HG03378 (cell line): Measurements from ENCODE around the gene KCNIP4.

ENCODE experiments used
- ATAC-seq: cut with Tn5 transposase; IDR thresholded peaks from one replicate; pipeline ENCODE4 v1.9.1; 2021; ENCODE audit warnings: mild to moderate bottlenecking, moderate library complexity; ENCODE audit not compliant: unreplicated experiment

Gene KCNIP4

DNA sequence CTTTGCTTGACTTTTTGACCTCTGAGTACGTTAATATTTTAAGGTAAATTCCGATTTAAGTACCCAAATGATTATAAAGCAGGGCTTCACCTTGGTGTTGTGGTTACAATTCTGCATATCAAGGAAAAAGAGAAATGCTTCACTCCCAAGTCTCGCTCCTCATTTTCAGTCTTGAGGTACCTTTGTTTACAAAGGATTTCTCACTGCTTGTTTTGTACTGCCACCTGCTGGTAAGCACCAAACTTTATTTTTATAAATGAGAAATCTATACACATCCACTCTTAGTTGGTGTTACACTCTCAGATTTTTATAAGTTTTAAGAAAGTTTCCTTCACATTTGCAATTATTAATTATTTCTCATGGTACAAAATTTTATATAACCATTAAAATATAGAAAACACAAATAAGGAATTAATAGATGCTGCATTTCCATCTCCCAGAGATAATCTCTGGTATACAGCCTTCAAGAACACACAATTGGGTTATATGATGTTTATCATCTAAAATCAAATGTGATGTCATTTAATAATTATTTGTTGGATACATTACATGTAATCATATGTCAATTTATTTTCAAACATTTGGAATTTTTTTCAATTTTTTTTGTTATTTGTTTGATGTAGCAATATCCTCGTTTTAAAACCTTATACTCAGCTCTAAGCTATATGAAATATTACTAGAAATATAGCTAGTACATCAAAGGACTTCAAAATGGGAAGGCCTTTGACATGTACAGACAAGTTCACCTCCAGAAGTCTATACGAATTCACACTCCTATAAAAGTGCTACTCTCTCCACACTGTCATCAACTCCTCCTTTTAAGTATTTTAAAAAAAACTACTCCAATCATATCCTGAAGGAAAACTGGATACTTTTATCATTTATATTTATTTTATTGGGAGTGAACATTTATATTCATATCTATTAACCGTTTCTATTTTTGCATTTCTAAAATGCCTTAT lies 179.9 kb downstream of the KCNIP4 start:
- peak; percentile 66 for ATAC-seq

DNA sequence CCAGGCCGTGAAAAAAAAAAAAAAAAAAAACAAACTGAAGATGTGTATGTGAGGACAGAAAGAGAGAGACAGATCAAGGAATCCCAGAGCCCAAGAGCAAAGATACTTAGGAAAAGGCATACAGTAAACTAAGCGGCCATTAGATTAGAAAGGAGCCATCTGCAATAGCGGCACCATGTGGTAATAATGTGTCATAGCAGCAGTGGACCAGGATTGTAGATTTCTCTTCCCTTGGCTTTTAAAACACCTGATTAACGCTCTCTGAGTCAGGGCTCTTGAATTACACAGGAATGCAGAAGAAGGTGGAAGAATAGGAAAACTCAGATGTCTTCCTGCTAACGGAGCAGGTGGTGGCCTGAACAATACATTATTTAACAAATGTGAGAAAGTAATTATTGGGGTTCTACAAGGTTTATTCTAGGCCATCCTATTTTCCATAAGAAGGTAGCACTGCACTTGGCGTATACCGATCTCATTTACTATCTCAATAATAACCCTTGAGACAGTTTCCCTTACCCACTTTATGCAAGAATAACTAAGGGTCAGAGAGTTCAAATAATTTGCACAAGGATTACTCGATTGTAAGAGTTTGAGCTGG lies 182.7 kb downstream of the KCNIP4 start:
- peak; percentile 76 for ATAC-seq

DNA sequence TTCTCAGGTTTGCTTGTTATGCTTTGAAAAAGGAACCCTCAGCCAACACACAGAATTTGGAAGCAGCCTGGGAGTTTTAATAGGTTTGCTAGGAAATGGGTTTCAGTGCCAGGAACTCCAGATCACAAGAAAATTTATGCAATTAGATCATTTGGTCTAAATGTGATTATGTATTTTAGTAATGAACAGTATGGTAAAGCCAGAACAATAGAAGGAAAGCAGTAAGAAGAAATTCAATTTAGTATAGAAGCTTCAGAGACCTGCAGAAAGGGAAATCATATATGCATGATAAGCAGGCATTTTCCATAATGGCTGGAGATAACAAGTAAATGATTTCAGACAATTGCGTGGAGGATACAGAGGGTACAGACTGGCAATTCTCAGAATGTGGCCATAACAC lies 184.7 kb downstream of the KCNIP4 start:
- ATAC-seq, result no peak

DNA sequence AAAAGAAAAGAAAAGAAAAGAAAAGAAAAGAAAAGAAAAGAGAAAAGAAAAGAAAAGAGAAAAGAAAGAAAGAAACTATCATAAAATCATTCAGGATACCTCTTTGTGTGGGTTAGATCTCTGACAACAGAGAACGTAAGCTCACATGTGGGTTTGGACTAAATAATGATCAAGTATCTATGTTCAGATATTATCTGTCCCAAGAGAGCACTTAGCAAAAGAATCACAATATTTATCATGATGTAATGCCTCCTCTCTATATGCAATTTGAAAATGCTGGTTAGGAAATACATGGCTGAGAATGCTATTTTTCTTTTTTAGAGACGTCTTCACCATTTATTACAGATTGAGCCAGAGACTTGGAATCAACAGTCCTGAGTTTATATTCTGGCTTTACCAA lies 191.3 kb downstream of the KCNIP4 start:
- ATAC-seq, result no peak

DNA sequence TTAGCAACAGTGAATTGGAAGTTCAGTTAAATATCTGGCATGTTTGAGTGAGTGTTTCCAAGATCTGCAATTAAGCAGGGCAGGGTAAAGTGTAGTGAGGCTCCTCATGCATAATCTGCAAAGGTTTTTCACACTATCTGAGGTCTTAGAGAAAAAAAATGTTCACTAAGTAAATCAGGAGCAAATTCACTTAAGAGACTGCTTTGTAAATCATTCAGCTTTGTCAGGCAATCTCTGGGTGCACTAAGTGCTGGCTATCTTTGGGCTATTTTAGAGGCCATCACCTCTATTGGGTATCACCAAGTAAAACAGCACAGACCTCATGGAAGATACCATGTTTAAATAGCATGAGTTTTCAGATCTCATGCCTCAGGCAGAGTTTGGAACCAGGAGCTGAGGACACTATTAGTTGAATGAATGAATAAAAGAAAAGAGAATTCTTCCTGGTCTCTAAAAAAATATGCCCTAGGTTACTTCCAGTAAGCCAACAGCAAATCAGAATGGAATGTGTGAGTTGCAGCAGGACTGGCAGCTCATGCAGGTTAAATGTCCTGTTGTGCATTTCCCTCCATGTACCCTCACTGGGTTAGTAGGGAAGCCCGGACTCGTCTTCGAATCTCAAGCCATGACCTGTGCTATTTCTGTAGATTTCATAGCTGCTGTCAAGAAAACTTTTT lies 195.3 kb downstream of the KCNIP4 start:
- no peak for ATAC-seq

DNA sequence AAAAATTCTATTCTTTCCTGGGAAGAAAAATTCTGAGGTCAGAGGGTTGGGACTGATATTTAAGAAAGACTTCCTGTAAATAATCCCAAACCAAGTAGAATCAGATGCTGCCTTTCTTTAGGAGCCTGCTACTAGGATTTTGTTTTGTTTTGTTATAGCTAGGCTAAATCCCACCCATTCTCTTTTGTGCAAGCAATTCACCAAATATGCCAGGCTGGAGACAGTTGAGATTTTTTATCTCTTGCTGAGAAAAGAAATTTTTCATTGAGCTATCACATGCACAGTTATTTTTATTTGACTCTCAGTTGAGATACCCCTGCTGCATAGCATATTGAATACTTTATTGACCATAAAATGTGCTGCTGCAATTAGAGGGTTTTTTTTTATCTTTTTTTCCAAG lies 196.0 kb downstream of the KCNIP4 start:
- no peak for ATAC-seq

DNA sequence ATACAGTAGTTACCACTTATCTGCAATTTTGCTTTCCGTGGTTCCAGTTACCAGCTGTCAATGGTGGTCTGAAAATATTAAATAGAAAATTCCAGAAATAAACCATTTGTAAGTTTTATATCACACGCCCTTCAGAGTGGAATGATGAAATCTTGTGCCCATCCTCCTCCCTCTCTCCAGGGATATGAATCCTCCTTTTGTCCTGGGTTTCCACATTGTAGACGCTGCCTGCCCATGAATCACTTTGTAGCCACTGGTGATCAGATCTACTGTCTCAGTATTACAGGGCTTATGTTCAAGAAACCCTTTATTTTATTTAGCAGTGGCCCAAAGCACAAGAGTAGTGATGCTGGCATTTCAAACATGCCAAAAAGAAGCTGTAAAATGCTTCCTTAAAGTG lies 198.6 kb downstream of the KCNIP4 start:
- no peak for ATAC-seq

DNA sequence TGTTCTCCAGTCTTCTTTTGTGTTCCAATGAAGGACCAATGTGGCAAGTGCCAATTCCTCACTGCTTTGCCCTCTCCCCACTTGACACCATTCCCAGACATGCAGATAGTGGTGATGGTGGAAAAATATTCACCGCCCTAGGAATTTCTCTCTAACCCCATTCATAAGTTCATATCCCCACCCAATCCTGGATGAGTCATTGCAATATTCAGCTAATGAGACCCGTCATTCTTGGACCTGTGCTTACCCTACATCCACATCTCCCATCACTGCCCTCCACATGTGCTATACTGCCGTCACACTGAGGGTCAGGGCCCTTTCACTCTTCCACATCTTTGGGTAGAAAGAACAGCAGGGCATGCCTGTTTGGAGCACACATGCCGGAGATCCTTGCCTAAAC lies 199.2 kb downstream of the KCNIP4 start:
- ATAC-seq, result no peak

DNA sequence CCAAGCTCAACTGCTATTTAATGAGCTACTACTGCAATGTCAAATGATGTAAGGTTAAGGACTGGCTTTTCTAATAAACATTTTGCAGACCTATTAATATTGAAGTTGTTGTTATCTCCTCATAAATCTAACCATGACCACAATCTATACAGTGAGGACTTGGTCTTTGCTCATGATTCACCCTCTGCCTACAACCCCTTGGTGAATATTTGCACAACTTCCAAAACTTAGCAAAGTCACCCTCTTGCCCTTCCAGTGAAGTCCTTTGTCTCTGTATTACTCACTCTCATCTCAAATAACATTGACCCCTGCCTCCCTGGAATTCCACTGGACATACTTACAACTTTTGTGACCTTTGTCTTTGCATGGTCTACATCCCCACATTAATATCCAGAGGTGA lies 204.5 kb downstream of the KCNIP4 start:
- no peak for ATAC-seq

DNA sequence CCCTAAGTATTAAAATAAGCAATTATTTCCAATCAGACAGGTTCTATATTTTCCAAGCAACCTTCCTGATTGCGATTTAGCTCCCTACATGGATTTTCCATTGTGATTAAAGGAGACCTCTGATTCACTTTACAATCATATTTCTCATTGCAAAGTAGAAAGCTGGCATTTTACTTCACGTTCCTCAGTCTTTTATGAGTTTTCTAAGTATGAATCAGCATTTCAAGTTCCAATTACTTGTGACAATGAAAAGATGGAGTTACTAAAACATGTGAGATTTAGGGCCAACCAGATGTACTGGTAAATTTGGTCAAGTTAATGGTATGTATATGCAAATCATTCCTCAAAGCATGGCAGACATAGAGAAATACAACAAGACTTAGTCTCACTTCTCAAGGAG lies 206.2 kb downstream of the KCNIP4 start:
- ATAC-seq, result no peak

DNA sequence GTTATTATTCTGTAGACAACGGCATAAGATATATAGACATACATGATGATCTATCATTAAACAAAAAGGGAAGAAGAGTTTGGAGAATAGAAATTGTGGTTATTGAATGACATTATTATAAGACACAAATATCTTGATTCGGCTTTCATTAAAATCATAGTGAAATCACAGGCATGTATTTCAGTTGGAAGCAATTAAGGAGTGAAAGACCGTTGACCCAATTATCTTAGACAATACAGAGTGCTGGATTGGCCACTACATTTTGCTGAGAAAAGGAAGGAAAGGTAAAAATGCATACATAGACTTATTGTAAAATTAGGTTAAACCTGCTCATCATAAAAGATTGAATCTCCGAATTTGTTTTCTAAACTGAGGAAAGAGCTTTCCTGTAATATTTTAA lies 209.8 kb downstream of the KCNIP4 start:
- no peak for ATAC-seq

DNA sequence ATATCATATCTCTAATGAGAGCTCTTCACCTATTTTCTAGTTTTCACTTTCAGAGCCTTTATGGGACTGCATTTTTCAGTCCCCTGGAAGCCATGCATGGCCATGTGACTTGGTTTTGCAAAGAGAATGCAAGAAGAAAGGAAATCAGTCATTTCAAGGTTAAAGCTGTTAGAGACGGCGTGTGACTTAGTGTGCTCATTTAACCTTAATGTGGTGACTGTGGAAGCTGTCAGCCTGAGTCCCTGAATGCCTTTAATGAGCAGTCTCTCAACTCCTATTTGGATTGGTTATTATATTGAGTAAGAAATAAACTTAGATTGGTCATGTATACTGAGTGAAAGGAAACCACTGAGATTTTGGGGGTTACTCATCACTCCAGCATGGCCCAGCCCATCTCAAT lies 212.7 kb downstream of the KCNIP4 start:
- no peak for ATAC-seq

DNA sequence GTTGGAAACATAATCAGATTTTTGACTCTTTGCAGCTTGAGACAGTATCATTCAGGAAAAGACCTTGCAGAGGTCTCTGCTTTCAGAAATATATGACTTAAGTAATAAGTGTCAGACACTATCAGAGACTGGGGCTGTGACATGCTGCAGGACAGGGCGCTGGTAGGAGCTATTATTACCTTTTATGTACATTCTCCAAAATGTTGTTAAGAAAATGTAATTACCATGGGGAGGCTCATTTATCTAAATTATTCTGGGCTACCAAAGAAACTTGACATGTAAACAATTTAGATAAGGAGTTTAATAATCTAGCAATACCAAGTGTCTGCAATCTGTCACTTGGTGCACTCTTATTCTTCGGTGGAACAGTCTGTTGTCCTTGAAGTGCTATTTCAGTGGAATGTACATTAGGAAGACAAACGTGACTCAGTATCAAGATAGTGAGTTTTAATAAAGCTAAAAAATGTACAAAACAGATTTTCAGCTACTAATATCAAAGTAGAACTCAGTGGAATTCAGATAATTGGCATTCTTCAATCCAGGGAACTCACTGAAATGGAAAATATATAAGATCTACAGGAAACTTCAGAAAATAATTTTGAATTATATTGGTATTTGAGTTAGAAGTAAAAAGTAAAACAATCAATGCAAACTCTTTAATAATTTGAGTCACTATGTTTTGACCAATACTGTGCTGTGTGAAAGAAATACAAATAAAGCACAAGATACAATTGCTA lies 214.5 kb downstream of the KCNIP4 start:
- no peak for ATAC-seq

DNA sequence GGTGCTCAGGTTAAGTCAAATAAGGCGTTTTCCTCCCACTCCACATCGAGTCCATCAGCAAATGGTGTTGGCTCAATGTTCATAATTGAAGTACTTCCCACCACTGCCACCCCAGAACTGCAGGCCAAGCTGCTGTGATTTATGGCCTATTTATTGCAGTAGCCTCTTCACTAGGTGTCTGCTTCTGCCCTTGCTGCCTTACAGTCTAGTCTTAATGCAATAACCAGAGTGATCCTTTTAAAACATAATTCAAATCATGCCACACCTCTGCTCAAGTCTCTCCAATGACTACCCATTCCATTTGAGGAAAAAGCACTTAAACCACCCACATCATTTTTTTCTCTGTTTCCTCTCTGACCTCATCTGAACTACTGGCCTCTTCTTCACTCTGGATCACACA lies 220.3 kb downstream of the KCNIP4 start:
- no peak for ATAC-seq

DNA sequence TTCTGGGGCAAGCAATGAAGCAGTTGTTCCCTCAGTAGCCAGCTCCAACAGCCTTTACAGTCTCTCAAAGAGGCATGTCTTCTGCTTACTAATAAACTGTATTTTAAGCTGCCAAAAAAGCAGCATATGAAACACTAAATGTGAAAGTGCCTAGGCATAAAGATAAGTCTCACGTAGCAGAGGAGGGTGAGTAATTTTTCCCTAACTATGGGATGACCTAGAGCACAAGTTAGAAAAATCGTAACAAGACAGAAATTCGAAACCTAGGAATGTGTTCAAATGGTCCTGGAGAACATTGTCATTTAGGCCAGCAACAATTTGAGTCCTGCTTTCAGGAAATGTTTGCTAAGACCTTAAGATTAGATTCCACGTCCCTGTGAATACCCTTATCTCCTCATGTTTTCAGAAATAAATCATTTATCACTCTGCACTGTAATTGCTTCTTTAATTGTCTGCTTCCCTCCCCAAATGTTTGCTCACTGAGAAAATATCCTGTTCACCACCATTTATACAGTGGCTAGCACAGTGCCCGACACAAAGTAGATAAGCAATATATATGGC lies 222.2 kb downstream of the KCNIP4 start:
- no peak for ATAC-seq

DNA sequence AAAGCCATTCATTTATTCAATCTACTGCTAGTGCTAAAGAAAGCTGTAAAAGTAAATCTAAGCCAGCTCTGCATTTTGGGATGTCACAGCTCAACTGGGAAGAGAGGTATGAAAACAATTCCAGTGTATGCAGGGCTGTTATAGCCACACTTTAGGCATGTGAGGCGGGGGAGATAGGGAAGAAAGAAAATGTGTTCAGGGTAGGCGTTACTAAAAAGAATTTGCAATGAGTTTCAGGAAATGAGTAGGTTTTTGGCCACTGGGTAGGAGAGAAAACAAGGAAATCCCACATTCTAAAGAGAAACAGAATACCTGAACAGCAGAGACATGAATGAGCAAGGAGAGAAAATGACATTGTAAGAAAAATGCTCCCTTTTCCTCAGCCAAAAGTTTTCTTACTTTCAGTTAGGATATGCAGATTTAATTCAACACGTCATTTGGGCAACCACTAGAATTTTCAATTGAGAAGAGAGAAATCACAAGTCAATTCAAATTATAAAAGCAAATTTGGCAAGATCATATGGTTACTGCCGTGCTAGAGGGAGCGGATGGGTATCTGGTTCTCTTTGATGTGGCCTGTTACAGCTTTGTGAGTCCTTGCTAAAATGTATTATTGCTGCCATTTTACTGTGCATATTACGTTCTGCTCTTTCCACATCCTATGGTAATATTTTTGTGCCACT lies 226.3 kb downstream of the KCNIP4 start:
- ATAC-seq, result no peak

DNA sequence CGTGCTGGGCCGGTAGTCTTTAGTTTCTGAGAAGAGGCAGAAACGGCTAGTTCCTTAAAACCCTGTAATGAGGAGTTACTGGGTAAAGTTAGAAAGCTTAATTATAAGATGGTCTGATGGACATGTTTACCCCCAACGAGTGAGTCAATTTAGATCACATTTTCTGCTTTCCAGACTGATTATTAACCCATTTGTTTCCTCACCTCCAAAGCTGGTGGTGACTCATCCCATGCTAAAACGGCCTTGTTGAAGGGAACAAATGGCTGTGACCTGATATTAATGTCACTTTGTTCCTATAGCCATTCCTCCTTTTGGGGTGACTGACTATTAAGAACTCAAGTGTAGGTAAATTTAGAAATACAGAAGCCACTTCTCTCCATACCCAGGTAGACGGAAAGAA lies 232.0 kb downstream of the KCNIP4 start:
- no peak for ATAC-seq

DNA sequence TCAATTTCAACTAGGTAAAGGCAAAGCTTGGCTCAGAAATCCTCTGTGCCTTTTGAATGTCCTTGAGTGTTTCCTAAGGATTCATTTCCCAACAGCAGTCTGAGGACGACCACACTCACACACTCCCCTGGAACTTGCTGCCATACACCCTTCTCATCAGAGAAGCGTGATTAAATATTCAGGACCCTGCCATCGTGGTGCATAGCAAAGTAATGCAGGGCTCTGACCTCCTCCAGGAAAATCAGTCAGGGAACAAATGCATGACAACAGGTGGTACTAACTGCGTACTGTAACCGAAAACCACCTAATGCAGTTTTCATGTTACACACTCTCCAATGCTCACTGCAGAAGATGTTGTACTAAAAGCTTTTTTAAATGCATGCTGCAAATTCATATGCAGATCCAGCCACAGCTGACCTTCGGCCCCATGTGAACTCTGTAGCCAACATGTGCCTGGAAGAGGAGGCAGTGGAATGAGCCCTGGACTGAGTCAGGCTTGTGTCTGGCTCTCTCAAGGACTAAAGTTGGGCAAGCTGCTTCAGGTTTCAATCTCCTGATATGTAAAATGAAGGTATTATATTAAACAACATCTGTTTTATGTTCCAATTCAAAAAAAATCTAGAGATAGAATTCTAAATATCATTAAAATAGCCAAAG lies 238.3 kb downstream of the KCNIP4 start:
- ATAC-seq, result no peak

DNA sequence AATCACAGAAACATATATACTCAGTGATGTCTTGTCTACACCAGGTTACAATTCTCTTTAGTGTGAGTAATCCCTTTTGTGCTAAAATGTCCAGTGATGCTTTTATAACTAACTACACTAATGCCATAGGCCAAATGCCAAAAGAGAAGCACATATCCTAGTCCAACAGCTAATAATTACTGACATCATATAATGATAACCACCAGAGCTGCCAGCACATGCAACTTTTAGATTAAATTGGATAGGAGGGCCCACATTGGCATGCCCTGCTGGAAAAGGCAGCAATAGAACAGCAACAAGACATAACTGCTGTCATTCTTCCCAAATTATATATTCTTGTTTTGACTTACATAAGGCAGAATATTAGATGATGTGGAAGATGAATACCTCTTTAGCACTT lies 238.8 kb downstream of the KCNIP4 start:
- no peak for ATAC-seq

DNA sequence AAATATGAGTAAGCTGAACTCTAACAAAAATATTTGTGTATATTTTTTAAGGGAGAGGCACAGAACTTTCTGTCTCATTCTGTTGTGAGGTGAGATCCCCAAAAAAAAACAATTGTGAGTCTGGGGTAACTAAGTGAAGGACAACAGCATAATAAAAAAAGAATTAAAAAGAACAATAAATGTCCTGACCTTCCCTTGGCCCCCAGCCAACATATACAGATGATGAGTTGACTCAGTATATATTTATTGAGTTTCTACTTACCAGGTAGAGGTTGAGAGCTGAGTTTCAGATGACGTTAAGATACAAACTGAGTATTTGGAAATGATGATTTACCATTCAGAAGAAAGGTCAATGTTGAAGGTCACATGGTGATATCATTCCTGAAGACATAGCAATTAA lies 239.5 kb downstream of the KCNIP4 start:
- ATAC-seq, result no peak
